ENCODE measurements around the gene WDFY2.

WDFY2 gene

GRCh38 chr13:51799261-51799660 is 215.0 kb downstream of the WDFY2 start:
- DNase-seq (ENCODE audit: low read depth, low spot score) = no peak
- no peak overlapping the region for H3K4me3 ChIP-seq (ENCODE audit: low read depth, low read length)
- no peak for TF ChIP-seq CTCF (IDR thresholded peaks at IDR 0.05; ENCODE audit: low read depth, low read length)
- in situ Hi-C loops (cut with HindIII; ENCODE audit: low sequenced_read_pairs) = no loop called here

GRCh38 chr13:51800486-51800885 is 216.2 kb downstream of the WDFY2 start:
- no peak for DNase-seq (ENCODE audit: low read depth, low spot score)
- in situ Hi-C loops (cut with HindIII; ENCODE audit: low sequenced_read_pairs) = no loop called here
- TF ChIP-seq CTCF (IDR thresholded peaks at IDR 0.05; ENCODE audit: low read depth, low read length) = no peak
- no peak overlapping the region for H3K4me3 ChIP-seq (ENCODE audit: low read depth, low read length)

- no peak for DNase-seq (ENCODE audit: low read depth, low spot score)
- in situ Hi-C loops (cut with HindIII; ENCODE audit: low sequenced_read_pairs) = no loop called here
- H3K4me3 ChIP-seq (ENCODE audit: low read depth, low read length) = no peak overlapping the region
- no peak for TF ChIP-seq CTCF (IDR thresholded peaks at IDR 0.05; ENCODE audit: low read depth, low read length)
These were observed 217.4 kb downstream of the WDFY2 start for GRCh38 chr13:51801631-51802099.

- no peak for DNase-seq (ENCODE audit: low read depth, low spot score)
- H3K4me3 ChIP-seq (ENCODE audit: low read depth, low read length) = peak overlapping the region; percentile 73
- in situ Hi-C loops (cut with HindIII; ENCODE audit: low sequenced_read_pairs) = no loop called here
- TF ChIP-seq CTCF (IDR thresholded peaks at IDR 0.05; ENCODE audit: low read depth, low read length) = no peak
These were observed 218.6 kb downstream of the WDFY2 start for GRCh38 chr13:51802631-51803418.

GRCh38 chr13:51803422-51804294 is 219.4 kb downstream of the WDFY2 start, which contains the start of gene DHRS12:
Gene DHRS12, minus strand, starts transcription at chr13:51804163. Its CDS starts 4,504 bp downstream, at chr13:51799659.
- peak; percentile 77 for DNase-seq (ENCODE audit: low read depth, low spot score)
- no peak for TF ChIP-seq CTCF (IDR thresholded peaks at IDR 0.05; ENCODE audit: low read depth, low read length)
- peak within 1 kb of the TSS; percentile 73 for H3K4me3 ChIP-seq (ENCODE audit: low read depth, low read length)
- in situ Hi-C loops (cut with HindIII; ENCODE audit: low sequenced_read_pairs) = no loop called here

GRCh38 chr13:51804295-51805172 is 220.3 kb downstream of the WDFY2 start:
- in situ Hi-C loops (cut with HindIII; ENCODE audit: low sequenced_read_pairs) = no loop called here
- DNase-seq (ENCODE audit: low read depth, low spot score) = no peak
- no peak for TF ChIP-seq CTCF (IDR thresholded peaks at IDR 0.05; ENCODE audit: low read depth, low read length)
- peak overlapping the region; percentile 73 for H3K4me3 ChIP-seq (ENCODE audit: low read depth, low read length)
